GM12878 (cell line): Measurements from ENCODE around the gene C9orf50.

ENCODE experiments used
- ATF2 ChIP-seq: IDR thresholded peaks from 2 replicates; pipeline ENCODE4 v1.6.1; 2012; ENCODE audit warnings: low read length, inconsistent platforms
- BCL3 ChIP-seq: IDR thresholded peaks from 2 replicates; pipeline ENCODE4 v1.6.1; 2011; ENCODE audit warnings: borderline replicate concordance, low read depth, mild to moderate bottlenecking, moderate library complexity, low read length; ENCODE audit not compliant: insufficient read depth, poor library complexity, severe bottlenecking
- CEBPB ChIP-seq, 2 experiments: fragments of 150-350 bp in 1 of 2; IDR thresholded peaks; 2 replicates each; pipeline ENCODE4 v1.6.1; 2012 to 2014; ENCODE audit warnings: low read depth in 2 of 2, low read length in 2 of 2, borderline replicate concordance in 1 of 2, inconsistent platforms in 1 of 2
- CTCF ChIP-seq, 3 experiments: IDR thresholded peaks in 2 of 3; conservative IDR thresholded peaks in 1 of 3; 2 replicates each; pipeline ENCODE4 v1.5.1; 2011; ENCODE audit warnings: low read depth in 3 of 3, low read length in 3 of 3, mild to moderate bottlenecking in 3 of 3, control low read depth in 2 of 3, moderate library complexity in 2 of 3, inconsistent platforms in 1 of 3, mixed read lengths in 1 of 3; ENCODE audit not compliant: control insufficient read depth in 2 of 3, insufficient read depth in 1 of 3; ENCODE audit errors: extremely low read depth in 1 of 3
- CUX1 ChIP-seq: IDR thresholded peaks from 2 replicates; pipeline ENCODE4 v1.6.1; 2012; ENCODE audit warnings: improper control_type of control experiment, low read depth, low read length; ENCODE audit not compliant: insufficient replicate concordance
- MEF2B ChIP-seq: fragments of 450-650 bp; IDR thresholded peaks from 2 replicates; pipeline ENCODE4 v1.6.1; 2018; ENCODE audit warnings: mild to moderate bottlenecking, moderate library complexity; ENCODE audit not compliant: partially characterized antibody, poor library complexity, severe bottlenecking
- NFXL1 ChIP-seq: fragments of 450-650 bp; IDR thresholded peaks from 2 replicates; pipeline ENCODE4 v1.6.1; 2017; ENCODE audit warnings: antibody characterized with exemption, mild to moderate bottlenecking, borderline replicate concordance
- NRF1 ChIP-seq: conservative IDR thresholded peaks from 2 replicates; pipeline ENCODE4 v1.6.1; 2011; ENCODE audit warnings: mild to moderate bottlenecking, low read depth, low read length, improper control_type of control experiment
- PAX8 ChIP-seq: fragments of 450-650 bp; IDR thresholded peaks from 2 replicates; pipeline ENCODE4 v1.6.1; 2017; ENCODE audit warnings: mild to moderate bottlenecking, moderate library complexity
- RFX5 ChIP-seq: IDR thresholded peaks from 2 replicates; pipeline ENCODE4 v1.6.1; 2011; ENCODE audit warnings: low read depth, low read length, improper control_type of control experiment
- TAF1 ChIP-seq: IDR thresholded peaks from 2 replicates; pipeline ENCODE4 v1.6.1; 2011; ENCODE audit warnings: mild to moderate bottlenecking, low read depth, low read length, borderline replicate concordance
- ZBTB4 ChIP-seq: fragments of 450-650 bp; formaldehyde crosslinking; IDR thresholded peaks from 2 replicates; pipeline ENCODE4 v1.4.0; 2022; ENCODE audit warnings: mild to moderate bottlenecking, moderate library complexity
- ZZZ3 ChIP-seq: IDR thresholded peaks from 2 replicates; pipeline ENCODE4 v1.6.1; 2011; ENCODE audit warnings: low read depth; ENCODE audit not compliant: control insufficient read depth, insufficient read length

- TF ChIP-seq ATF2 (no peak), CTCF (IDR thresholded peaks at IDR 0.05 in 2 of 3, conservative IDR thresholded peaks at IDR 0.05 in 1 of 3; ENCODE audit: control insufficient read depth in 2 of 3, extremely low read depth in 1 of 3, insufficient read depth in 1 of 3, low read depth in 3 of 3, low read length in 3 of 3) (no peak), MEF2B (no peak), CEBPB (IDR thresholded peaks at IDR 0.05; ENCODE audit: borderline replicate concordance in 1 of 2, low read depth in 2 of 2, low read length in 2 of 2) (no peak), BCL3 (no peak), ZZZ3 (no peak), TAF1 (no peak), CUX1 (no peak), ZBTB4 (CRISPR knock-in tag) (no peak), NFXL1 (no peak), RFX5 (no peak), PAX8 (no peak), NRF1 (no peak)
These were observed 33.7 kb upstream of the C9orf50 start for GRCh38 chr9:129654554-129655040.
